ENCODE data around the gene TCEAL9. TPM values are rescaled to one million over a fixed set of nuclear protein-coding genes. Genes with fewer than 3 reads are reported as not detected.
A peak's percentile ranks its signal among the peaks of the same experiment; 100 is the strongest.

TCEAL9 gene
- polyA plus RNA-seq, 3 donors = 0.49 to 2.2 (median 0.49) TPM

DNA sequence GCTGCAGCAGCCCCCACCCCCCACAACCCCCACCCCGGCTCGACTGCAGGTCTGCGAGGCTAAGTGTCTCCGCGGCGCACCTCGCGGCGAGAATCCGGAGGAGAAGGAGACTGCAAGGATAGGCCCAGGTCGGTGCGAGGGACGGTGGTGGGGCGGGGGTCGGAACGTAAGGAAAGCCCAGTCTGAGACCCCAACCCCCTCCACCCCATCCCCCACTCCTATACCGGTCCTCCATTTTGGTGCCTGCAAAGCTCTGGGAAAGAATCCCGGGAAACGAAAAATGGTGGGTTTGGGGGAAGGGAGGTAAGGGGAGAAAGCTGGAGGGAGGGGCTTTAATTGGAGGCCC is 20.6 kb downstream of the TCEAL9 start:
- Histone ChIP-seq H3K27me3 (ENCODE audit: control insufficient read depth in 2 of 2, insufficient read depth in 2 of 2, low read length in 2 of 2) (no peaks in the 10 kb centered on the region), H4K20me1 (ENCODE audit: insufficient read depth, low read length) (no peaks in the 10 kb centered on the region), H3K36me3 (replicated peaks in 1 of 2; ENCODE audit: control insufficient read depth in 1 of 2, insufficient read depth in 2 of 2, low read length in 2 of 2) (no peaks in the 10 kb centered on the region), H3K4me3 (replicated peaks in 1 of 3; ENCODE audit: low read depth in 2 of 3, low read length in 3 of 3) (peak overlapping the region; percentile 9 to 67 (median 14)), H3K79me2 (ENCODE audit: insufficient read depth, low read length) (no peaks in the 10 kb centered on the region), H3K4me1 (ENCODE audit: control insufficient read depth in 1 of 2, insufficient read depth in 2 of 2, low read length in 2 of 2) (peaks cover 3 to 8% of the 10 kb centered on the region in 2 donors), H2AFZ (ENCODE audit: insufficient read depth, low read depth, low read length, poor library complexity, severe bottlenecking) (peak overlapping the region; percentile 56), H3K4me2 (replicated peaks; ENCODE audit: extremely low read depth, low read length, poor library complexity, severe bottlenecking) (peak overlapping the region; percentile 73), H3K9me3 (replicated peaks in 1 of 2; ENCODE audit: control insufficient read depth in 1 of 2, insufficient read depth in 1 of 2, low read length in 2 of 2) (no peaks in the 10 kb centered on the region), H3K9ac (ENCODE audit: insufficient read depth, low read length, poor library complexity, severe bottlenecking) (no peak overlapping the region), H3K27ac (ENCODE audit: low read depth in 1 of 2, low read length in 2 of 2) (no peak overlapping the region)
- Mint-ChIP-seq H3K27me3 (ENCODE audit: low read depth in 3 of 3) (peaks cover 4 to 7% (median 4%) of the 10 kb centered on the region in 3 donors), H3K9me3 (peaks cover 0 to 3% (median 0%) of the 10 kb centered on the region in 7 donors), H3K4me1 (peaks cover 8% of the 10 kb centered on the region), H3K27ac (no peak overlapping the region), H3K36me3 (no peaks in the 10 kb centered on the region), H3K4me3 (peak overlapping the region; percentile 73 to 82)
- no CpG with 5 or more reads among the region's 19 CpGs for WGBS (ENCODE audit: insufficient coverage)
- intact Hi-C loops (cut with micrococcal nuclease) = no loop called here
- TF ChIP-seq, protein P1, sequence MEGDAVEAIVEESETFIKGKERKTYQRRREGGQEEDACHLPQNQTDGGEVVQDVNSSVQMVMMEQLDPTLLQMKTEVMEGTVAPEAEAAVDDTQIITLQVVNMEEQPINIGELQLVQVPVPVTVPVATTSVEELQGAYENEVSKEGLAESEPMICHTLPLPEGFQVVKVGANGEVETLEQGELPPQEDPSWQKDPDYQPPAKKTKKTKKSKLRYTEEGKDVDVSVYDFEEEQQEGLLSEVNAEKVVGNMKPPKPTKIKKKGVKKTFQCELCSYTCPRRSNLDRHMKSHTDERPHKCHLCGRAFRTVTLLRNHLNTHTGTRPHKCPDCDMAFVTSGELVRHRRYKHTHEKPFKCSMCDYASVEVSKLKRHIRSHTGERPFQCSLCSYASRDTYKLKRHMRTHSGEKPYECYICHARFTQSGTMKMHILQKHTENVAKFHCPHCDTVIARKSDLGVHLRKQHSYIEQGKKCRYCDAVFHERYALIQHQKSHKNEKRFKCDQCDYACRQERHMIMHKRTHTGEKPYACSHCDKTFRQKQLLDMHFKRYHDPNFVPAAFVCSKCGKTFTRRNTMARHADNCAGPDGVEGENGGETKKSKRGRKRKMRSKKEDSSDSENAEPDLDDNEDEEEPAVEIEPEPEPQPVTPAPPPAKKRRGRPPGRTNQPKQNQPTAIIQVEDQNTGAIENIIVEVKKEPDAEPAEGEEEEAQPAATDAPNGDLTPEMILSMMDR (IDR thresholded peaks at IDR 0.05) = no peak
- no peak for DNase-seq

DNA sequence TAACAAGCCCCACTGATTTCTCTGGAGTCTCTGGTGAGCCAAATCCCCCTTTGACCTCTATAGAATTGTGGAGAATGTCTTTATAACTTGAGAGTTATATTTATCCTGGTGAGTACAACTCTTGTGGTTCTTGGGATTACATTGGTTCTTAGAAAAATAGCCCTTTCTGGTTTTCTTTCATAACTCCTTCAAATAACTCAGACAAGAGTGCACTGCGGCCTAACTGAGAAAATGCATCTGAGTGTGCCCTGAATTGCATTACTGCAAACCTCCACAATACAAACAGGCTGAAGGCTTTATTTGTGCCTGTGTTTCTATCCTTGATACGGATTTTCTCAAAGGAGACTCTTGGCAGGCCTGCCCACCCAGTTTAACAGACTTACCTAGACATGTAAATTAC is 22.7 kb downstream of the TCEAL9 start:
- H3K36me3 ChIP-seq (replicated peaks in 1 of 2; ENCODE audit: control insufficient read depth in 1 of 2, insufficient read depth in 2 of 2, low read length in 2 of 2) = no peaks in the 10 kb centered on the region

More for the DNA sequence above, 22.7 kb downstream of the TCEAL9 start:
- no peak overlapping the region for H3K27ac Mint-ChIP-seq
- intact Hi-C loops (cut with micrococcal nuclease) = no loop called here
- peaks cover 0 to 3% (median 2%) of the 10 kb centered on the region in 7 donors for H3K9me3 Mint-ChIP-seq
- TF ChIP-seq, protein P1 (IDR thresholded peaks at IDR 0.05) = no peak
- Histone ChIP-seq H3K4me2 (replicated peaks; ENCODE audit: extremely low read depth, low read length, poor library complexity, severe bottlenecking) (no peak overlapping the region), H3K79me2 (ENCODE audit: insufficient read depth, low read length) (no peaks in the 10 kb centered on the region), H3K4me1 (ENCODE audit: control insufficient read depth in 1 of 2, insufficient read depth in 2 of 2, low read length in 2 of 2) (peaks cover 3 to 8% of the 10 kb centered on the region in 2 donors), H3K4me3 (replicated peaks in 1 of 3; ENCODE audit: low read depth in 2 of 3, low read length in 3 of 3) (no peak overlapping the region), H2AFZ (ENCODE audit: insufficient read depth, low read depth, low read length, poor library complexity, severe bottlenecking) (no peak overlapping the region), H3K9me3 (replicated peaks in 1 of 2; ENCODE audit: control insufficient read depth in 1 of 2, insufficient read depth in 1 of 2, low read length in 2 of 2) (no peaks in the 10 kb centered on the region), H3K27me3 (ENCODE audit: control insufficient read depth in 2 of 2, insufficient read depth in 2 of 2, low read length in 2 of 2) (no peaks in the 10 kb centered on the region), H3K9ac (ENCODE audit: insufficient read depth, low read length, poor library complexity, severe bottlenecking) (no peak overlapping the region), H4K20me1 (ENCODE audit: insufficient read depth, low read length) (no peaks in the 10 kb centered on the region), H3K27ac (ENCODE audit: low read depth in 1 of 2, low read length in 2 of 2) (no peak overlapping the region)
- no peak for DNase-seq
- no peak overlapping the region for H3K4me3 Mint-ChIP-seq
- peaks cover 8% of the 10 kb centered on the region for H3K4me1 Mint-ChIP-seq
- WGBS (ENCODE audit: insufficient coverage) = no CpG with 5 or more reads among the region's 2 CpGs
- H3K36me3 Mint-ChIP-seq = no peaks in the 10 kb centered on the region
- peaks cover 4 to 7% (median 7%) of the 10 kb centered on the region in 3 donors for H3K27me3 Mint-ChIP-seq (ENCODE audit: low read depth in 3 of 3)
